Karpas-422 (cell line): ENCODE data around the gene LCA5. TPM values are rescaled to one million over a fixed set of nuclear protein-coding genes. Genes with fewer than 3 reads are reported as not detected.

ENCODE experiments used
- DNase-seq: peaks from one replicate; pipeline ENCODE4 v3.0.0-alpha.2; 2015
- H2AFZ ChIP-seq: fragments of 200-600 bp; sonication (generic); 2 replicates; pipeline ENCODE4 v1.6.1; 2014; ENCODE audit warnings: antibody characterized with exemption, low read length, mixed read lengths
- H3K27ac ChIP-seq: fragments of 200-600 bp; sonication (generic); 2 replicates; pipeline ENCODE4 v1.5.1; 2014; ENCODE audit warnings: mild to moderate bottlenecking, low read length, moderate library complexity
- H3K27me3 ChIP-seq: fragments of 200-600 bp; sonication (generic); 2 replicates; pipeline ENCODE4 v1.6.1; 2014; ENCODE audit warnings: low read length, mixed read lengths
- H3K36me3 ChIP-seq: fragments of 200-600 bp; sonication (generic); 2 replicates; pipeline ENCODE4 v1.6.1; 2014; ENCODE audit warnings: low read length, mixed read lengths; ENCODE audit not compliant: insufficient read depth
- H3K4me1 ChIP-seq: fragments of 200-600 bp; sonication (generic); 2 replicates; pipeline ENCODE4 v1.6.1; 2014; ENCODE audit warnings: mild to moderate bottlenecking, low read length, mixed read lengths
- H3K4me2 ChIP-seq: fragments of 200-600 bp; sonication (generic); 2 replicates; pipeline ENCODE4 v1.6.1; 2014; ENCODE audit warnings: low read length, low read depth, mild to moderate bottlenecking; ENCODE audit not compliant: poor library complexity, severe bottlenecking
- H3K4me3 ChIP-seq: fragments of 200-600 bp; sonication (generic); 2 replicates; pipeline ENCODE4 v1.5.1; 2014; ENCODE audit warnings: mild to moderate bottlenecking, antibody characterized with exemption, low read length, mixed read lengths
- H3K79me2 ChIP-seq: fragments of 200-600 bp; sonication (generic); 2 replicates; pipeline ENCODE4 v1.6.1; 2014; ENCODE audit warnings: mild to moderate bottlenecking, low read length, mixed read lengths
- H3K9ac ChIP-seq: fragments of 200-600 bp; sonication (generic); 2 replicates; pipeline ENCODE4 v1.6.0; 2014; ENCODE audit warnings: low read length
- H3K9me2 ChIP-seq: fragments of 200-600 bp; sonication (generic), shearing (Covaris generic); replicated peaks from 2 replicates; pipeline ENCODE4 v1.6.0; 2014; ENCODE audit warnings: mild to moderate bottlenecking, low read length, moderate library complexity; ENCODE audit not compliant: insufficient read depth
- H3K9me3 ChIP-seq: fragments of 300-700, 200-600 bp; sonication (generic); 2 replicates; pipeline ENCODE4 v1.6.1; 2014; ENCODE audit warnings: low read length, mixed read lengths
- H4K20me1 ChIP-seq: fragments of 200-600 bp; sonication (generic); 2 replicates; pipeline ENCODE4 v1.6.1; 2014; ENCODE audit warnings: mild to moderate bottlenecking, antibody characterized with exemption, low read length, low read depth; ENCODE audit not compliant: insufficient read depth
- total RNA-seq: library from RNA; depleted of rRNA; stranded (reverse); fragments of >200 nt; shearing (Covaris generic); gene quantifications from 2 replicates; pipeline ENCODE4 v1.2.3, GENCODE V29; 2014; ENCODE audit warnings: low replicate concordance

The LCA5 gene
- total RNA-seq, 1 experiment from 2014 or later: not detected

GRCh38 chr6:79510707-79511106, 26.5 kb downstream of the LCA5 start:
- H3K27ac ChIP-seq: no peak overlapping the region

GRCh38 chr6:79506251-79506650, 31.0 kb downstream of the LCA5 start:
- DNase-seq: no peak
- no peaks in the 10 kb centered on the region for H3K4me1 ChIP-seq
- H3K79me2 ChIP-seq: no peaks in the 10 kb centered on the region
- H3K36me3 ChIP-seq: no peaks in the 10 kb centered on the region
- H2AFZ ChIP-seq: no peak overlapping the region
- H3K9me2 ChIP-seq: no peaks in the 10 kb centered on the region
- H3K4me2 ChIP-seq: no peak overlapping the region
- H3K9me3 ChIP-seq: no peaks in the 10 kb centered on the region
- no peaks in the 10 kb centered on the region for H3K27me3 ChIP-seq
- no peak overlapping the region for H3K27ac ChIP-seq
- no peak overlapping the region for H3K4me3 ChIP-seq
- H3K9ac ChIP-seq: no peak overlapping the region
- no peaks in the 10 kb centered on the region for H4K20me1 ChIP-seq

More at GRCh38 chr6:79510707-79511106, 26.5 kb downstream of the LCA5 start:
- Histone ChIP-seq H3K9me2 (no peaks in the 10 kb centered on the region), H3K4me3 (no peak overlapping the region), H3K9ac (no peak overlapping the region), H3K4me1 (no peaks in the 10 kb centered on the region), H4K20me1 (no peaks in the 10 kb centered on the region), H3K27me3 (no peaks in the 10 kb centered on the region), H2AFZ (no peak overlapping the region), H3K4me2 (no peak overlapping the region), H3K36me3 (no peaks in the 10 kb centered on the region), H3K9me3 (no peaks in the 10 kb centered on the region), H3K79me2 (no peaks in the 10 kb centered on the region)
- no peak for DNase-seq

- no peaks in the 10 kb centered on the region for H3K9me2 ChIP-seq
- H3K36me3 ChIP-seq: no peaks in the 10 kb centered on the region
- H3K27ac ChIP-seq: no peak overlapping the region
- no peak overlapping the region for H3K4me3 ChIP-seq
- no peaks in the 10 kb centered on the region for H3K9me3 ChIP-seq
- no peaks in the 10 kb centered on the region for H3K27me3 ChIP-seq
- H3K4me1 ChIP-seq: no peaks in the 10 kb centered on the region
- H2AFZ ChIP-seq: no peak overlapping the region
- no peak overlapping the region for H3K9ac ChIP-seq
- no peaks in the 10 kb centered on the region for H3K79me2 ChIP-seq
- no peaks in the 10 kb centered on the region for H4K20me1 ChIP-seq
- H3K4me2 ChIP-seq: no peak overlapping the region
- no peak for DNase-seq
Observed at GRCh38 chr6:79504372-79504771, 32.9 kb downstream of the LCA5 start.

- no peak overlapping the region for H3K4me2 ChIP-seq
- no peaks in the 10 kb centered on the region for H3K9me3 ChIP-seq
- no peaks in the 10 kb centered on the region for H3K27me3 ChIP-seq
- H3K79me2 ChIP-seq: no peaks in the 10 kb centered on the region
- H3K27ac ChIP-seq: no peak overlapping the region
- H3K4me3 ChIP-seq: no peak overlapping the region
- no peak for DNase-seq
- no peaks in the 10 kb centered on the region for H3K36me3 ChIP-seq
- H3K9me2 ChIP-seq: no peaks in the 10 kb centered on the region
- H2AFZ ChIP-seq: no peak overlapping the region
- H4K20me1 ChIP-seq: no peaks in the 10 kb centered on the region
- no peaks in the 10 kb centered on the region for H3K4me1 ChIP-seq
- H3K9ac ChIP-seq: no peak overlapping the region
Observed at GRCh38 chr6:79498842-79499241, 38.4 kb downstream of the LCA5 start.

GRCh38 chr6:79495246-79495645, 42.0 kb downstream of the LCA5 start:
- H3K4me1 ChIP-seq: no peaks in the 10 kb centered on the region
- H3K4me3 ChIP-seq: no peak overlapping the region
- no peaks in the 10 kb centered on the region for H4K20me1 ChIP-seq
- no peaks in the 10 kb centered on the region for H3K27me3 ChIP-seq
- H3K4me2 ChIP-seq: no peak overlapping the region
- H3K27ac ChIP-seq: no peak overlapping the region
- DNase-seq: no peak
- no peak overlapping the region for H3K9ac ChIP-seq
- H2AFZ ChIP-seq: no peak overlapping the region
- H3K9me2 ChIP-seq: no peaks in the 10 kb centered on the region
- H3K79me2 ChIP-seq: no peaks in the 10 kb centered on the region
- no peaks in the 10 kb centered on the region for H3K36me3 ChIP-seq
- no peaks in the 10 kb centered on the region for H3K9me3 ChIP-seq

- DNase-seq: no peak
- Histone ChIP-seq H3K9ac (no peak overlapping the region), H3K4me3 (no peak overlapping the region)
Observed at GRCh38 chr6:79494841-79495240, 42.4 kb downstream of the LCA5 start.

GRCh38 chr6:79470728-79471127, 66.5 kb downstream of the LCA5 start:
- Histone ChIP-seq H3K9ac (no peak overlapping the region), H3K4me2 (no peak overlapping the region), H2AFZ (no peak overlapping the region), H3K4me3 (no peak overlapping the region), H3K36me3 (no peaks in the 10 kb centered on the region), H3K27ac (no peak overlapping the region), H3K9me3 (no peaks in the 10 kb centered on the region), H4K20me1 (no peaks in the 10 kb centered on the region), H3K4me1 (no peaks in the 10 kb centered on the region), H3K9me2 (no peaks in the 10 kb centered on the region), H3K79me2 (no peaks in the 10 kb centered on the region), H3K27me3 (no peaks in the 10 kb centered on the region)
- no peak for DNase-seq

More at GRCh38 chr6:79494841-79495240, 42.4 kb downstream of the LCA5 start:
- Histone ChIP-seq H2AFZ (no peak overlapping the region), H3K79me2 (no peaks in the 10 kb centered on the region), H4K20me1 (no peaks in the 10 kb centered on the region), H3K4me1 (no peaks in the 10 kb centered on the region), H3K27ac (no peak overlapping the region), H3K9me2 (no peaks in the 10 kb centered on the region), H3K4me2 (no peak overlapping the region), H3K9me3 (no peaks in the 10 kb centered on the region), H3K36me3 (no peaks in the 10 kb centered on the region), H3K27me3 (no peaks in the 10 kb centered on the region)

GRCh38 chr6:79469376-79470246, 67.6 kb downstream of the LCA5 start:
- Histone ChIP-seq H3K4me2 (no peak overlapping the region), H4K20me1 (no peaks in the 10 kb centered on the region), H3K36me3 (no peaks in the 10 kb centered on the region), H2AFZ (no peak overlapping the region), H3K79me2 (no peaks in the 10 kb centered on the region), H3K9me2 (no peaks in the 10 kb centered on the region), H3K4me1 (no peaks in the 10 kb centered on the region), H3K4me3 (no peak overlapping the region), H3K9me3 (no peaks in the 10 kb centered on the region), H3K27ac (no peak overlapping the region), H3K27me3 (no peaks in the 10 kb centered on the region), H3K9ac (no peak overlapping the region)
- DNase-seq: no peak
